H1 (cell line): Measurements from ENCODE around the gene TMA7B. TPM values are rescaled to one million over a fixed set of nuclear protein-coding genes. Genes with fewer than 3 reads are reported as not detected.

ENCODE experiments used
- CTCF ChIA-PET: fragments of 300-600 bp; sonication (Branson Sonifier 250); formaldehyde crosslinking; loops from one replicate; lab custom pipeline; 2021; ENCODE audit not compliant: partially characterized antibody; lab: Charles Lee
- POLR2A ChIA-PET: fragments of 300-600 bp; sonication (Branson Sonifier 250); formaldehyde crosslinking; loops from one replicate; lab custom pipeline; 2021; ENCODE audit warnings: inconsistent platforms; ENCODE audit not compliant: partially characterized antibody; lab: Charles Lee
- DNase-seq, 2 experiments: peaks; one replicate each; pipeline versions ENCODE4 v3.0.0 to v3.0.0-alpha.2; 2010 to 2022; ENCODE audit warnings: low spot score in 2 of 2, low read depth in 1 of 2, mixed read lengths in 1 of 2
- FAIRE-seq: peaks from 2 replicates; lab custom pipeline; 2011; peaks lifted over from hg19 to GRCh38; lab: Jason Lieb, UNC
- H2AFZ ChIP-seq: 2 replicates; pipeline ENCODE4 v1.8.1; 2012; ENCODE audit warnings: low read length, inconsistent platforms
- H2AK5ac ChIP-seq: 2 replicates; pipeline ENCODE4 v1.6.1; 2013; ENCODE audit warnings: low read depth, low read length
- H2BK120ac ChIP-seq: replicated peaks from 2 replicates; pipeline ENCODE3; 2013; ENCODE audit warnings: low read depth, low read length, inconsistent platforms
- H2BK12ac ChIP-seq: 2 replicates; pipeline ENCODE4 v1.6.1; 2013; ENCODE audit warnings: low read depth, low read length
- H2BK15ac ChIP-seq: 2 replicates; pipeline ENCODE4 v1.6.1; 2013; ENCODE audit warnings: low read length
- H2BK20ac ChIP-seq: 2 replicates; pipeline ENCODE4 v1.6.1; 2013; ENCODE audit warnings: low read length
- H2BK5ac ChIP-seq: 2 replicates; pipeline ENCODE4 v1.6.1; 2013; ENCODE audit warnings: low read depth, low read length
- H3K14ac ChIP-seq: 2 replicates; pipeline ENCODE4 v1.6.1; 2013; ENCODE audit warnings: inconsistent platforms; ENCODE audit not compliant: insufficient read length
- H3K18ac ChIP-seq: 2 replicates; pipeline ENCODE4 v1.6.1; 2013; ENCODE audit warnings: low read length; ENCODE audit errors: extremely low read depth
- H3K23ac ChIP-seq: 2 replicates; pipeline ENCODE4 v1.6.1; 2013; ENCODE audit warnings: inconsistent platforms; ENCODE audit not compliant: insufficient read length
- H3K23me2 ChIP-seq: 2 replicates; pipeline ENCODE4 v1.6.1; 2013; ENCODE audit warnings: low read depth, low read length
- H3K27ac ChIP-seq: 2 replicates; pipeline ENCODE4 v1.6.1; 2011; ENCODE audit warnings: low read depth, low read length, inconsistent platforms
- H3K27me3 ChIP-seq, 4 experiments: replicated peaks in 1 of 4; 1 replicate in 1 of 4; 2 replicates in 3 of 4; pipeline versions ENCODE4 v1.6.1 to v1.8.1; 2011 to 2013; ENCODE audit warnings: low read length in 3 of 4, mild to moderate bottlenecking in 3 of 4, inconsistent platforms in 2 of 4, mixed read lengths in 2 of 4, moderate library complexity in 1 of 4; ENCODE audit not compliant: control insufficient read depth in 3 of 4, insufficient read depth in 3 of 4; ENCODE audit errors: extremely low read depth in 1 of 4
- H3K36me3 ChIP-seq, 4 experiments: 2 replicates each; pipeline versions ENCODE4 v1.6.1 to v1.8.1; 2011 to 2013; ENCODE audit warnings: mild to moderate bottlenecking in 4 of 4, low read length in 3 of 4, moderate library complexity in 2 of 4, control low read depth in 1 of 4, inconsistent platforms in 1 of 4; ENCODE audit not compliant: insufficient read depth in 4 of 4, control insufficient read depth in 2 of 4
- H3K4ac ChIP-seq: replicated peaks from 2 replicates; pipeline ENCODE3; 2013; ENCODE audit warnings: low read length, low read depth, mixed read lengths, inconsistent platforms; ENCODE audit not compliant: insufficient read length
- H3K4me1 ChIP-seq, 4 experiments: replicated peaks in 1 of 4; 1 replicate in 1 of 4; 2 replicates in 3 of 4; pipeline versions ENCODE4 v1.6.1 to v1.8.1; 2011 to 2013; ENCODE audit warnings: low read length in 3 of 4, inconsistent platforms in 2 of 4, mixed read lengths in 1 of 4; ENCODE audit not compliant: insufficient read depth in 4 of 4, control insufficient read depth in 3 of 4
- H3K4me2 ChIP-seq, 2 experiments: 2 replicates each; pipeline versions ENCODE4 v1.6.1 to v1.8.1; 2011 to 2013; ENCODE audit warnings: low read depth in 2 of 2, low read length in 2 of 2, control low read depth in 1 of 2, inconsistent platforms in 1 of 2, mild to moderate bottlenecking in 1 of 2; ENCODE audit not compliant: insufficient read depth in 1 of 2
- H3K4me3 ChIP-seq, 4 experiments: fragments of 200-600, 300-600 bp in 1 of 4; sonication (generic), shearing (Covaris generic), sonication (Bioruptor Twin) in 1 of 4; 2 replicates each; pipeline versions ENCODE4 v1.5.1 to v1.8.1; 2011 to 2016; ENCODE audit warnings: low read length in 4 of 4, low read depth in 3 of 4, control low read depth in 2 of 4, inconsistent platforms in 2 of 4, mild to moderate bottlenecking in 2 of 4, mixed read lengths in 1 of 4, moderate library complexity in 1 of 4; ENCODE audit not compliant: insufficient read depth in 2 of 4; ENCODE audit errors: extremely low read depth in 1 of 4
- H3K56ac ChIP-seq: replicated peaks from 2 replicates; pipeline ENCODE3; 2013; ENCODE audit warnings: low read depth, mild to moderate bottlenecking, mixed read lengths, low read length, inconsistent platforms; ENCODE audit not compliant: insufficient read length
- H3K79me1 ChIP-seq: 2 replicates; pipeline ENCODE4 v1.6.1; 2013; ENCODE audit warnings: low read depth, low read length, control low read depth
- H3K79me2 ChIP-seq, 2 experiments: 2 replicates each; pipeline versions ENCODE4 v1.6.1 to v1.8.1; 2012 to 2013; ENCODE audit warnings: low read length in 2 of 2, mild to moderate bottlenecking in 2 of 2, inconsistent platforms in 1 of 2; ENCODE audit not compliant: insufficient read depth in 2 of 2, control insufficient read depth in 1 of 2
- H3K9ac ChIP-seq, 4 experiments: replicated peaks in 1 of 4; 1 replicate in 1 of 4; 2 replicates in 3 of 4; pipeline versions ENCODE4 v1.6.1 to v1.8.1; 2011 to 2013; ENCODE audit warnings: low read depth in 3 of 4, low read length in 3 of 4, control low read depth in 2 of 4, mild to moderate bottlenecking in 2 of 4, moderate library complexity in 2 of 4, inconsistent platforms in 1 of 4; ENCODE audit errors: extremely low read depth in 1 of 4
- H3K9me3 ChIP-seq, 2 experiments: 2 replicates each; pipeline versions ENCODE4 v1.6.1 to v1.8.1; 2012 to 2013; ENCODE audit warnings: mild to moderate bottlenecking in 2 of 2, moderate library complexity in 2 of 2, control low read depth in 1 of 2, inconsistent platforms in 1 of 2, low read depth in 1 of 2, low read length in 1 of 2, mixed read lengths in 1 of 2; ENCODE audit not compliant: insufficient read depth in 2 of 2
- H4K20me1 ChIP-seq, 2 experiments: replicated peaks in 1 of 2; 2 replicates each; pipeline versions ENCODE3 to v1.8.1; 2011 to 2013; ENCODE audit warnings: inconsistent platforms in 2 of 2, low read length in 2 of 2, mild to moderate bottlenecking in 1 of 2; ENCODE audit not compliant: insufficient read depth in 2 of 2, control insufficient read depth in 1 of 2
- H4K5ac ChIP-seq: 2 replicates; pipeline ENCODE4 v1.6.1; 2013; ENCODE audit warnings: low read length, low read depth, mixed read lengths, inconsistent platforms; ENCODE audit not compliant: insufficient read length
- H4K8ac ChIP-seq: 2 replicates; pipeline ENCODE4 v1.8.0; 2013; ENCODE audit warnings: mild to moderate bottlenecking, moderate library complexity, low read length, inconsistent platforms; ENCODE audit not compliant: insufficient read depth; ENCODE audit errors: extremely low read depth
- H4K91ac ChIP-seq: replicated peaks from 2 replicates; pipeline ENCODE3; 2013; ENCODE audit warnings: low read length, mixed read lengths, inconsistent platforms; ENCODE audit not compliant: insufficient read length
- SIX5 ChIP-seq: IDR thresholded peaks from 2 replicates; pipeline ENCODE4 v1.6.1; 2011; ENCODE audit warnings: mild to moderate bottlenecking, low read depth, low read length
- TBP ChIP-seq: IDR thresholded peaks from 2 replicates; pipeline ENCODE4 v1.6.1; 2011; ENCODE audit warnings: low read depth, low read length, improper control_type of control experiment
- WGBS, 2 experiments: shearing (Covaris generic) in 1 of 2; methylation state at CpG; one replicate each; pipeline versions ENCODE4 v1.1.6 to v1.1.7; 2013 to 2015; ENCODE audit warnings: low lambda C conversion rate in 2 of 2, mixed read lengths in 2 of 2, inconsistent platforms in 1 of 2, low coverage in 1 of 2, missing lambda C conversion rate in 1 of 2; ENCODE audit not compliant: insufficient replicate concordance in 2 of 2, insufficient coverage in 1 of 2, insufficient read length in 1 of 2; ENCODE audit errors: extremely low coverage in 1 of 2, missing lambda C conversion rate in 1 of 2; 5-methylcytosine and 5-hydroxymethylcytosine counted together
- polyA plus RNA-seq, 7 experiments: library from polyadenylated mRNA; depleted of rRNA in 3 of 7; stranded (reverse) in 5 of 7; unstranded in 2 of 7; fragments of >200 nt in 5 of 7; fragments of 200-250 nt in 2 of 7; gene quantifications; 1 replicate in 5 of 7; 2 replicates in 1 of 7; 4 replicates in 1 of 7; pipeline versions ENCODE4 v1.2.1 to v1.2.3, GENCODE V29; 2011 to 2013; ENCODE audit warnings: missing spikeins in 2 of 7, mixed read lengths in 2 of 7
- total RNA-seq: library from RNA; stranded (reverse); fragmentation: NEBNext Ultra II Directional; extraction: Animal tissue kit (Norgen Biotek cat#: 25700); gene quantifications from 2 replicates; pipeline ENCODE4 v1.2.1, GENCODE V29; 2021
- TF ChIP-seq, protein P1 (sequence below): IDR thresholded peaks from 2 replicates; pipeline ENCODE4 v1.6.1; 2012; ENCODE audit warnings: low read length, inconsistent platforms
- TF ChIP-seq, protein P2 (sequence below): IDR thresholded peaks from 2 replicates; pipeline ENCODE4 v1.6.1; 2012; ENCODE audit warnings: inconsistent platforms

The TMA7B gene
- total and polyA plus RNA-seq, 2 of the 8 experiments (the other 6 are each of a cell fraction or from before 2014, with no cell fraction given), result not detected

DNA sequence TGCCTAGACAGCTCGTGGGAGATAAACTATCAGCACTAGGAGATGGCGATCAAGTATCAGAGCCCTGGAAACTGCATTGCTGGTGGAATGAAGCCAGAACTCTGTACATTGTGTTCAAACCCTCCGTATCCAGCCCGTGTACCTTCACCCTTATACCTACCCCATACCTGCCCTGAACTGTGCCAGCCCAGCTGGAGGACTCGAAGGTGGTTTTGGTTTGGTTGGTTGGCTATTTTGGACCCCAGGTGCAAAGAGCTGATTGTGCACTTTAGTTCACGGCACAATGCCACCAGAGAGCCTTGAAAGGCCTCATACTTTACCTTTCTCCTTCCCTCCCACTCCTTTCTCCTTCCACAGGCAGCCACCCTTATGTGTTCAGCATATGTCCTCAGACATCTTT, 50.5 kb downstream of the TMA7B start:
- 0 out of 2 replicates have a peak overlapping the region, but pooled peaks have one; percentile 71 for H2BK12ac ChIP-seq
- peaks cover 14 to 23% (median 18%) of the 10 kb centered on the region in 4 experiments for H3K4me1 ChIP-seq
- H2BK5ac ChIP-seq, result no peak overlapping the region; the same call in 1 of the 2 replicates
- CTCF ChIA-PET, result interaction anchor here (0.9 to 16.1 kb wide), 10 partner anchors 10 to 481 kb away, joined by 3 to 159 read pairs (median 6); no protein-coding TSS in a partner anchor
- no peak overlapping the region for H3K27ac ChIP-seq
- H4K5ac ChIP-seq, result no peak overlapping the region
- H4K91ac ChIP-seq, result no peak overlapping the region
- DNase-seq (no peak), FAIRE-seq (no peak)
- H3K27me3 ChIP-seq, result no peaks in the 10 kb centered on the region
- H3K79me1 ChIP-seq, result no peaks in the 10 kb centered on the region
- H3K4ac ChIP-seq, result no peak overlapping the region
- H3K23me2 ChIP-seq, result no peaks in the 10 kb centered on the region; the same call in 1 of the 2 replicates
- no peak overlapping the region for H4K8ac ChIP-seq
- peaks cover 2 to 16% of the 10 kb centered on the region in 2 experiments for H4K20me1 ChIP-seq
- H3K79me2 ChIP-seq, result peaks cover 0 to 6% of the 10 kb centered on the region in 2 experiments; a peak in 2 of 4 replicates
- no peaks in the 10 kb centered on the region for H3K9me3 ChIP-seq
- POLR2A ChIA-PET, result interaction anchor here (2.1 to 4.1 kb wide), 3 partner anchors 12 to 78 kb away, joined by 8 to 44 read pairs (median 13); no protein-coding TSS in a partner anchor
- H2BK120ac ChIP-seq, result no peak overlapping the region
- H2AK5ac ChIP-seq, result no peak overlapping the region
- no peak overlapping the region for H2BK15ac ChIP-seq
- H3K4me3 ChIP-seq, result no peak overlapping the region
- H3K14ac ChIP-seq, result no peak overlapping the region
- H3K4me2 ChIP-seq, result no peak overlapping the region
- H3K18ac ChIP-seq, result no peak overlapping the region
- no peak overlapping the region for H2BK20ac ChIP-seq
- H3K9ac ChIP-seq, result no peak overlapping the region
- 91% methylated on average over 6 of the region's 6 CpGs; no CpG with 5 or more reads in 1 of the 2 experiments for WGBS, 2 experiments
- H3K23ac ChIP-seq, result no peak overlapping the region
- no peaks in the 10 kb centered on the region for H3K36me3 ChIP-seq
- H2AFZ ChIP-seq, result no peak overlapping the region
- H3K56ac ChIP-seq, result no peak overlapping the region
- TF ChIP-seq SIX5 (no peak), TBP (no peak)
- TF ChIP-seq, protein P1, sequence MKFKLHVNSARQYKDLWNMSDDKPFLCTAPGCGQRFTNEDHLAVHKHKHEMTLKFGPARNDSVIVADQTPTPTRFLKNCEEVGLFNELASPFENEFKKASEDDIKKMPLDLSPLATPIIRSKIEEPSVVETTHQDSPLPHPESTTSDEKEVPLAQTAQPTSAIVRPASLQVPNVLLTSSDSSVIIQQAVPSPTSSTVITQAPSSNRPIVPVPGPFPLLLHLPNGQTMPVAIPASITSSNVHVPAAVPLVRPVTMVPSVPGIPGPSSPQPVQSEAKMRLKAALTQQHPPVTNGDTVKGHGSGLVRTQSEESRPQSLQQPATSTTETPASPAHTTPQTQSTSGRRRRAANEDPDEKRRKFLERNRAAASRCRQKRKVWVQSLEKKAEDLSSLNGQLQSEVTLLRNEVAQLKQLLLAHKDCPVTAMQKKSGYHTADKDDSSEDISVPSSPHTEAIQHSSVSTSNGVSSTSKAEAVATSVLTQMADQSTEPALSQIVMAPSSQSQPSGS, result no peak
- TF ChIP-seq, protein P2, sequence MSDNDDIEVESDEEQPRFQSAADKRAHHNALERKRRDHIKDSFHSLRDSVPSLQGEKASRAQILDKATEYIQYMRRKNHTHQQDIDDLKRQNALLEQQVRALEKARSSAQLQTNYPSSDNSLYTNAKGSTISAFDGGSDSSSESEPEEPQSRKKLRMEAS, result no peak
